Mesothelial cell of epicardium (in vitro differentiated cells): ENCODE data around the gene S100A13. TPM values are rescaled to one million over a fixed set of nuclear protein-coding genes. Genes with fewer than 3 reads are reported as not detected.

ENCODE experiments used
- DNase-seq, 2 experiments: peaks; one replicate each; pipeline ENCODE4 v3.0.0; 2021; ENCODE audit warnings: low spot score in 2 of 2; ENCODE audit not compliant: unreplicated experiment in 2 of 2
- H3K27ac Mint-ChIP-seq: 2 replicates; pipeline ENCODE4 v1.8.0; 2021; ENCODE audit warnings: mixed read lengths
- H3K27me3 Mint-ChIP-seq: 2 replicates; pipeline ENCODE4 v1.8.0; 2021; ENCODE audit warnings: low read depth, mixed read lengths
- H3K36me3 Mint-ChIP-seq: 2 replicates; pipeline ENCODE4 v1.8.0; 2021; ENCODE audit warnings: mixed read lengths
- H3K4me1 Mint-ChIP-seq: 2 replicates; pipeline ENCODE4 v1.8.0; 2021; ENCODE audit warnings: mixed read lengths
- H3K4me3 Mint-ChIP-seq: 2 replicates; pipeline ENCODE4 v1.8.0; 2021; ENCODE audit warnings: mild to moderate bottlenecking, moderate library complexity, mixed read lengths
- H3K9me3 Mint-ChIP-seq: 2 replicates; pipeline ENCODE4 v1.8.0; 2021; ENCODE audit warnings: mixed read lengths
- total RNA-seq: library from RNA; stranded (reverse); gene quantifications from 3 replicates; pipeline ENCODE4 v1.2.1, GENCODE V29; 2021
- TF ChIP-seq, protein P1 (sequence below): fragments of 200-600 bp; sonication (generic); IDR thresholded peaks from one replicate; pipeline ENCODE4 v1.5.0; 2021; ENCODE audit warnings: antibody characterized with exemption; ENCODE audit not compliant: unreplicated experiment

The S100A13 gene
- total RNA-seq, 1 donor from 2014 or later, result 46.6 TPM

DNA sequence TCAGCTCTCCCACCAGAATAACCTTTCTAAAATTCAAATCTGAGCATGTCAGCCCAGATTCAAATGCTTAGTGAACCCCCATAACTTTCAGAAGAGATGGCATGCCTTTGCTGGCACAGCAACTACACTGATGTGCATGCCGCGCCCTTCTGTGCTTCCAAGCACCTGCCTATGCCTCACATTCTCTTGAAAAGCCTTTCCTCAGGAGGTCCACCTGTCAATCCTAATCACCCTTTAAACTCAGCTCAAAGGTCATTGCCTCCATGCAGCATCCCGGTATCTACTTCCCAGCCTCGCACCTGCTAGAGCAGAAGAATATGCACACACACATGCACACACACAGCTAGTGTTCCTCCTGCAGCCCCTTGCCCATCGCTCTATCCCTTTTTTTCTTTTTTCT is 56.4 kb downstream of the S100A13 start:
- no peak overlapping the region for H3K27ac Mint-ChIP-seq
- H3K36me3 Mint-ChIP-seq, result no peaks in the 10 kb centered on the region
- H3K9me3 Mint-ChIP-seq, result no peaks in the 10 kb centered on the region
- H3K4me1 Mint-ChIP-seq, result peaks cover 35% of the 10 kb centered on the region
- H3K27me3 Mint-ChIP-seq, result no peaks in the 10 kb centered on the region
- no peak for DNase-seq
- TF ChIP-seq, protein P1, sequence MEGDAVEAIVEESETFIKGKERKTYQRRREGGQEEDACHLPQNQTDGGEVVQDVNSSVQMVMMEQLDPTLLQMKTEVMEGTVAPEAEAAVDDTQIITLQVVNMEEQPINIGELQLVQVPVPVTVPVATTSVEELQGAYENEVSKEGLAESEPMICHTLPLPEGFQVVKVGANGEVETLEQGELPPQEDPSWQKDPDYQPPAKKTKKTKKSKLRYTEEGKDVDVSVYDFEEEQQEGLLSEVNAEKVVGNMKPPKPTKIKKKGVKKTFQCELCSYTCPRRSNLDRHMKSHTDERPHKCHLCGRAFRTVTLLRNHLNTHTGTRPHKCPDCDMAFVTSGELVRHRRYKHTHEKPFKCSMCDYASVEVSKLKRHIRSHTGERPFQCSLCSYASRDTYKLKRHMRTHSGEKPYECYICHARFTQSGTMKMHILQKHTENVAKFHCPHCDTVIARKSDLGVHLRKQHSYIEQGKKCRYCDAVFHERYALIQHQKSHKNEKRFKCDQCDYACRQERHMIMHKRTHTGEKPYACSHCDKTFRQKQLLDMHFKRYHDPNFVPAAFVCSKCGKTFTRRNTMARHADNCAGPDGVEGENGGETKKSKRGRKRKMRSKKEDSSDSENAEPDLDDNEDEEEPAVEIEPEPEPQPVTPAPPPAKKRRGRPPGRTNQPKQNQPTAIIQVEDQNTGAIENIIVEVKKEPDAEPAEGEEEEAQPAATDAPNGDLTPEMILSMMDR, result no peak
- H3K4me3 Mint-ChIP-seq, result no peak overlapping the region

DNA sequence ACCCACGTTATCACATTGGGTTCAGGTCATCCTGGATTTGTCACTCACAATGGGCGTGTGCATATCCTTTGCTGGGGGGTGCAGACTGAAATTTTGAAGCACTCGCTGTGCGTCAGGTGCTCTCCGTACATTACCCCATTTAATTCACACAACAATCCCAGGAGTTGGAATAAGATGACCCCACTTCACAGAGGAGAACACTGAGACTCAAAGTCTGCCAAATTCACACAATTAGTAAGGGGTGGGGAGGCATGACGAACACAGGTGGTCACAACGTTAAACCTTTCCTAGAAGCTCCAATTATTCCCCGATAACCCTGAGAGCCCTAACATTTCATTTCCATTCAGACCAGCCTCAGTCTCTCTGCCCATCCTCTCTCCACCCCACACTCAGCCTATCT is 57.8 kb downstream of the S100A13 start:
- Mint-ChIP-seq H3K36me3 (no peaks in the 10 kb centered on the region), H3K4me3 (no peak overlapping the region), H3K9me3 (no peaks in the 10 kb centered on the region), H3K27ac (peak overlapping the region; percentile 50), H3K4me1 (peaks cover 42% of the 10 kb centered on the region), H3K27me3 (no peaks in the 10 kb centered on the region)
- no peak for DNase-seq
- TF ChIP-seq, protein P1, result no peak

Other genes starting within 250 kb of the S100A13 start
- not detected in 3 replicates for gene S100A8, start 236.4 kb downstream of the S100A13 start, total RNA-seq
- gene S100A7A, start 211.0 kb downstream of the S100A13 start, total RNA-seq, result not detected in 3 replicates
- not detected in 3 replicates for gene S100A7, start 166.9 kb downstream of the S100A13 start, total RNA-seq
- 2.4 to 4.4 TPM (median 3.9 TPM) in 3 replicates for gene S100A6, start 91.5 kb downstream of the S100A13 start, total RNA-seq
- gene S100A5, start 86.6 kb downstream of the S100A13 start, total RNA-seq, result not detected in 3 replicates
- gene S100A4, start 81.7 kb downstream of the S100A13 start, total RNA-seq, result 7.8 to 12.7 TPM (median 10.2 TPM) in 3 replicates
- not detected in 3 replicates for gene S100A3, start 78.2 kb downstream of the S100A13 start, total RNA-seq
- gene S100A2, start 61.7 kb downstream of the S100A13 start, total RNA-seq, result 0.43 to 0.51 TPM in 2 of 3 replicates, not detected in the other
- 22.1 to 24.8 TPM (median 22.4 TPM) in 3 replicates for gene S100A16, start 14.4 kb downstream of the S100A13 start, total RNA-seq
- gene S100A14, start 11.2 kb downstream of the S100A13 start, total RNA-seq, result 8.5 to 10.1 TPM (median 10.0 TPM) in 3 replicates
- 0.58 to 0.59 TPM in 2 of 3 replicates, not detected in the other for gene S100A1, start 929 bp upstream of the S100A13 start, total RNA-seq
- gene CHTOP, start 6.6 kb upstream of the S100A13 start, total RNA-seq, result 108 to 114 TPM (median 111 TPM) in 3 replicates
- 33.8 to 37.5 TPM (median 34.6 TPM) in 3 replicates for gene SNAPIN, start 31.2 kb upstream of the S100A13 start, total RNA-seq
- 204 to 212 TPM (median 207 TPM) in 3 replicates for gene ILF2, start 43.5 kb upstream of the S100A13 start, total RNA-seq
- 5.8 to 6.6 TPM (median 5.9 TPM) in 3 replicates for gene NPR1, start 51.2 kb upstream of the S100A13 start, total RNA-seq
- gene INTS3, start 100.5 kb upstream of the S100A13 start, total RNA-seq, result 117 to 120 TPM (median 117 TPM) in 3 replicates
- 28.5 to 32.1 TPM (median 29.7 TPM) in 3 replicates for gene SLC27A3, start 147.9 kb upstream of the S100A13 start, total RNA-seq